Stimulated activated CD4-positive, alpha-beta T cell treated with anti-CD3 and anti-CD28 coated beads, TNF-alpha, amount 100 ng/mL, for 24 hours (primary cell): ENCODE results near the gene DCANP1.

Source experiments
- DNase-seq, 3 experiments: peaks; one replicate each; pipeline ENCODE4 v3.0.0-alpha.2; 2020; ENCODE audit warnings: low read depth in 3 of 3

DCANP1 gene

GRCh38 chr5:135480511-135480910 is 33.4 kb upstream of the DCANP1 start:
- no peak for DNase-seq

GRCh38 chr5:135478938-135479337 is 31.8 kb upstream of the DCANP1 start:
- no peak for DNase-seq

- DNase-seq: no peak
Observed at GRCh38 chr5:135477613-135478066, 30.5 kb upstream of the DCANP1 start.

- no peak for DNase-seq
Observed at GRCh38 chr5:135476615-135477581, 29.8 kb upstream of the DCANP1 start.

DNA sequence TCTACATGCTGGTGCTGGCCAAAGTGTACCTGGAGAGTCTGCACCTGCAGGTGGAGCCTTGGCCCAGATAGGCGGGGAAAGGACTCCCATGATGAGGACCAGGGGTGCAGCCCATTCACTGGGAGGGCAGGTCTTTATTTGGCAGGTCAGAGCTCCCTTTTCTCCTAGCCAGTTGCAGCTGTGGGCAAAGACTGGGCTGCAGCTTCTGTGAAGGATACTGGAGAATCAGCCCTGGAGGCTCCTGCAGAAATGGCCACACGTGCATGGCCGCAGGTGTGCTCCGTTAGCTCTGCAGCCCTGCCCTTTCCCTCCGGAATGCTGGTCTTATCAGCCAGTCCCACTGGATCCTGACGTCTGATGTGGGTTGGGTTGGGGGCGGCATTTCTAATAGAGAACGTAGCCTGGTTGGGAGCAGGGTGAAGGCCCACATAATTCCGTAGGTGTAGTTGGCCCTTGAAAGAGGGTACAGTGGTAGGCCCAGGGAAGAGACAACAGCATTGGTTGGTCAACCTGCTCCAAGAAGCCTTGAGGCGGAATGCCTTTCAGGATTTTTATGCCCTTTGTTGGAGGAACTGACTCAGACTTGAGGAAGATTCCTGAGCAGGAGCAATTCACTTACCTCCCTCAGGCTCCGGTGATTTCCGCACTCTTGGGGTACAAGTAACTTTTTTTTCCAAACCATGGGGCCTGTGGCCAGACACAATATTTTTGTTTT is 27.0 kb upstream of the DCANP1 start:
- no peak for DNase-seq

GRCh38 chr5:135472141-135472540 is 25.0 kb upstream of the DCANP1 start:
- no peak for DNase-seq

DNA sequence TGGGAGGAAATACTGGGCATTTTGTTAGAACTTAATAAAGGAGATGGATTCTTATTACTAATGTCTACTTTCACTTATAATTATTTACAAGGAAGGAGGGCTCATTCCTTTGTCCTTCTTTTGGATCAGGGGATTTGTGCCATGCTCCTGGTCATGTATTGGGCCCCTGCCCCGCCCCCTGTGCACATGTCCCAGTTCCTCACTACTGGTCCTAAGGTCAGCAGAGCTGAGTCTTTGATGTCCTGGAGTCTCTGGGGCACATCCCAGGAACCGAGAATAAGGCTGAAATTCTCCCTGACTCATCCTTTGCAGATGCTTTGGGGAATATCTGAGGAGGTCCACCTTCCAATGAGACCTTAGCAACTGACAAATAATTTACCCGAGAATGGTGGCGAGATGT is 24.6 kb upstream of the DCANP1 start:
- DNase-seq: no peak

DNA sequence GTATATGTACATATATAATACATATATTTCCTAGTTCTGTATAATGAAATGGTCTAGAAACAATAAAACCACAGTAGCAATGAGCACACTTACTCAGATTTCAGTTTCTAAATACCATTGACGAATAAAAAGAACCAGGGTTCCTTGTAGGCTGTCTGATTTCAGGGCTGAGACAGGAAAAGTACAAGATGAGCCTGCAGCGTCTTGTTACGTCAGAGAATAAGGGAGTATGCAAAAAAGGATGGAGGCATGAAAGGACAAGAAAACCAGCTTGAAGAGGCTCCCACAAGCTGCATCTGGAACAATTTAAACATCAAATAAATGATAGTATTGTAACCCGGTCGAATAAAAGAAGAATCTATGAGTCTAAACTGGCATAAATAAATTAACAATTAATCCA is 22.8 kb upstream of the DCANP1 start:
- DNase-seq: no peak

DNA sequence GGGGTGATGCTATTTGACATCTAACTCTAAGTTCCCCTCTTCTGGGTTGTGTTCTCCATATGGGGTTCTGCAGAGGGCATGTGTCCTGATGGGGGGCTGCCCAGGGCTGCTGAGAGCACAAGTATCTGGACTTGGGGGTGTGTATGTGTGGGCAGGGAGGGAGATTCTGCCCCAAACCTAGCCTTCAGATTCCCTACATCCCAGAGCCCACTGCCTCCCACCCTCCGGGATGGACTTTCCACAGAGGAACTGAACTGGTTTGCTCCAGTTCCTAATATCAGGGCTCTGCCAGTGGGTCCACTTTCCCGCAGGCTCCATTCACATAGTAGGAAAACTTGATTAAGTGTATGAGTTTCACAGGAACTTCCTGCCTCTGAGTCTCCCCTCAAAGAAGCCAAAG is 21.4 kb upstream of the DCANP1 start:
- DNase-seq: no peak

GRCh38 chr5:135467871-135468485 is 20.8 kb upstream of the DCANP1 start:
- DNase-seq: no peak

DNA sequence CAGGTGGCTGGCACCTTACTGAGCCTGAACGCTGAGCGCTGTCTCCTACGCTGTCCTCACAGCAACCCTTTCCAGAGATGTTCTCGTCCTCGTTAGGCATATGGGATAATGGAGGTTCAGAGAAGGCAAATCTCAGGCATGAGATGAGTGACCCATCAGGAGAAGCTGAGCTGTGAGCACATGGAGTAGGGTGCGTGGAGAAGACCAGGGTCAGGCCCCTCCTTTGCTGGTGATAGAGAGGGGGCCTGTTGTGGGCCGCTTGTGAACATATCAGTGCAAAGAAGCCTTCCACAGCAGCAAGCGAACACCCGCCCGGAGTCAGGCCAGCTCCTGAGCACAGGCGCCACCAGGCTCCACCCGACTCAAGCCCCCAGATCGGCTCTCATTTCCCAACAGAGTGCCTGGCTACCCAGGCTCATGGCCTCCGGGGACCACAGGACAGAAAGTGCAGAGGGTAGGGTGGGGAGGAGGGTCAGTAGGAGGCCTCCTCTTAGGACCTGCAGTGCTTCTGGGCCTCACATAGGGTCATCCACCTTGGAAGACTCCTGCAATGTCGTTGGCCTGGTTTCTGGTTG is 20.0 kb upstream of the DCANP1 start:
- no peak for DNase-seq

GRCh38 chr5:135466178-135467050 is 19.3 kb upstream of the DCANP1 start:
- DNase-seq: peak; percentile 41 to 75 (median 59)

DNA sequence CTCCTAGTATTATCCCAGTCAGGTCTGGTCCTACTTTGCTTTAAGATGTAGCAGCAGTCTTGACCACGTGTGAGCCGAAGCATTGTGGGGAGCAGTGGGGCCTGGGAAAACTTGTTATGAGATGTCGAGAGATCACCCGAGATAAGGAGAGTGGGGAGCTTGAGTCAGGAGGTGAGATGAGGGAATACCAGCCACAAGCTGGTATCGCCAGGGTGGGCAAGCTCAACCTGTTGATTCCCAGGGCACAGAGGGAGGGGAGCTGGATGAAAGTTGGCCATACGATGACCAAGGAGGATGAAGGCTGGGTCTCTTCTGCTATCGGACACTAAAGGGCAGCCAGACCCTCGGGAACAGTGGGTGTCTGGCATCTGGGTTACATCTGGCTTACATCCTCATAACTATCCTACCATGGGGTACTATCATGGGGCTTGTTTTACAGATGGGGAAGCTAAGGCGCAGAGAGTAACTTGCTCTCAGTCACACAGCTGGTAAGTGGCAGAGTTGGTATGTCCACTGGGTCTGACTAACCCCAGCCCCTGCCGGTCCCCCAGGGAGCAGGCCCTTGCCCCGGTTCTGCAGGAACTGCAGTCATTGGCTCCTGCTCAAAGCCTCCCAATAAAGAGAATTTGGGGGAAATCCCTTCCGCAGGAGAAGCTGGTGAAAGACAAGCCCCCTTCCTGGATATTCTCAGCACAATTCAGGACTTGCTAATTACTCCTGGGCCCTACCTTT is 18.4 kb upstream of the DCANP1 start:
- no peak for DNase-seq

- peak; percentile 5 to 35 (median 11) for DNase-seq
Observed at GRCh38 chr5:135462304-135462703, 15.2 kb upstream of the DCANP1 start.

DNA sequence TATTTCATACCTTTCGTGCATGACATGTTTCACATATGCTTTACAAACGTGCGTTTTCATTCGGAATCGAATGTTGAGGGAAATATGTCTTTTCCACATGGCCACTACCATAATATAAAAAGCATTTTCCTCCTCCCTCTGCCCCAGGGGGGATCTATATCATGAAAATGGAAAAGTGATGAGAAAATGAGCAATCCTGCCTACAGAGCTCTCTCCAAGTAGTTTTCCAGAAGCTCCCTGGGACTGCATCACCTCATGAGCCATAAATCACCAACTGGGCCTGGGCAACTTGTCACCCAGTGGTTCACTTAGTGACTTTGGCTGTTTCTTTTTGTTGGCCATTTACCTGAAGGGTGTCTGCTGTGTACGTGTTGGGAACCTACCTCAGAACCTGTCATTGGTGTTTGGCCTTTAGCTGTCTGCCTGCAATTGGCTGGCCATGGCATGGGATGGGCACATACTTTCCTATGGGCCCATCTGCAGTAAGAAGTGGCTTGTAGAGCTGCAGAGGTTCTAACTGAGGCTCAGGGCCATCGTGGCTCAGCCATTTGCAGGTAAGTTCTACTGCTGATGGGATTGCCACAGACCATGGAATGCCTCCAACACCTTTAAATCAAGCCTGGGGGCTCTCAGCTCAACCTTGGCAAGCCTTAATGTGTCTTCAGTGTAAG is 14.5 kb upstream of the DCANP1 start:
- DNase-seq: no peak

GRCh38 chr5:135460246-135461033 is 13.3 kb upstream of the DCANP1 start:
- no peak for DNase-seq

GRCh38 chr5:135458921-135459331 is 11.8 kb upstream of the DCANP1 start:
- DNase-seq: no peak

DNA sequence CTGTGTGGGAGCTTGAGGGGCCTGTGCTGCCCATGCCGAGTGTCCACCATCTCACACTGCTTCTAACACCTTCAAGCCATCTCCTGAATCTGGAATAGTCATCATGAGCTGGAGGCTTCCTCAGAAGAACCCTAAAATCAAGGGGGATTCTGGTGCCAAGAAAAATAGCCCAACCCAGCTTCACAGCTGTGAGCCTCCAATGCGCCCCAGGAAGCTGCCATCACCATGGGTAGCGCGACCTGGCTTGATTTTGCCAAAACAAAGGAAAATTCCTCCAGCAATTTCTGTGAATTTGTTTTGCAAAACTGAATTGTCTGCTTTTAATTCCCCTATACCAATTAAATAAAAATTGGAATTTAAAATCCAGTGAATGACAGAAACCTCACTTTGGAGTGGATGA is 11.2 kb upstream of the DCANP1 start:
- DNase-seq: no peak
